HCT116 (cell line): ENCODE data around the gene MVB12A. TPM values are rescaled to one million over a fixed set of nuclear protein-coding genes. Genes with fewer than 3 reads are reported as not detected.

Experiments used
- ATAC-seq: fragments of 200-7000 bp; cut with Tn5 transposase; 2 replicates; pipeline ENCODE4 v1.9.1; 2020; ENCODE audit warnings: mild to moderate bottlenecking, moderate library complexity
- BruUV-seq: library from RNA; stranded (reverse); fragments of 400-500 nt; replicated peaks from 2 replicates; lab custom pipeline; 2021; lab: Mats Ljungman, UMichigan
- CTCF ChIA-PET: fragments of 300-600 bp; sonication (Branson Sonifier 250); formaldehyde crosslinking; loops from one replicate; lab custom pipeline; 2021; ENCODE audit warnings: antibody characterized with exemption; lab: Charles Lee
- POLR2A ChIA-PET: fragments of 300-600, 350-600 bp; sonication (Branson Sonifier 250); formaldehyde crosslinking; loops from one replicate; lab custom pipeline; 2021; ENCODE audit warnings: antibody characterized with exemption; lab: Charles Lee
- RAD21 ChIA-PET, 2 experiments: fragments of 300-600 bp; sonication (Branson Sonifier 250); formaldehyde crosslinking; loops; one replicate each; lab custom pipeline; 2023; ENCODE audit warnings: low total read pairs in 2 of 2; ENCODE audit not compliant: uncharacterized antibody in 2 of 2, unreplicated experiment in 2 of 2, low non-redundant PET in 1 of 2; lab: Charles Lee
- DNase-seq: peaks from one replicate; pipeline ENCODE4 v3.0.0-alpha.2; 2010; ENCODE audit warnings: low read depth, low spot score
- H2AFZ ChIP-seq: fragments of 200-600 bp; shearing (Covaris generic), sonication (generic); 2 replicates; pipeline ENCODE4 v1.6.1; 2017; ENCODE audit warnings: low read depth, mixed run types, mixed read lengths, antibody characterized with exemption, low read length; ENCODE audit not compliant: poor library complexity, severe bottlenecking
- H3K27ac ChIP-seq: 2 replicates; pipeline ENCODE4 v1.5.1; 2012; ENCODE audit warnings: low read depth, low read length
- H3K27me3 ChIP-seq: fragments of 200-600 bp; sonication (generic); 2 replicates; pipeline ENCODE4 v1.6.1; 2016; ENCODE audit warnings: mixed run types, low read length, mixed read lengths; ENCODE audit not compliant: insufficient read depth
- H3K36me3 ChIP-seq, 2 experiments: fragments of 200-500 bp in 1 of 2; fragments of 200-600 bp in 1 of 2; sonication (Bioruptor generic) in 1 of 2; sonication (generic) in 1 of 2; 2 replicates each; pipeline versions ENCODE4 v1.5.1 to v1.6.1; 2014 to 2016; ENCODE audit warnings: low read length in 2 of 2, inconsistent platforms in 1 of 2, mixed read lengths in 1 of 2, mixed run types in 1 of 2; ENCODE audit not compliant: insufficient read depth in 2 of 2, control insufficient read depth in 1 of 2
- H3K4me1 ChIP-seq, 2 experiments: fragments of 200-600 bp in 1 of 2; sonication (generic) in 1 of 2; 2 replicates each; pipeline versions ENCODE4 v1.5.1 to v1.6.1; 2012 to 2017; ENCODE audit warnings: low read length in 2 of 2, inconsistent platforms in 1 of 2, mild to moderate bottlenecking in 1 of 2, mixed read lengths in 1 of 2, mixed run types in 1 of 2, moderate library complexity in 1 of 2; ENCODE audit not compliant: insufficient read depth in 2 of 2, control insufficient read depth in 1 of 2
- H3K4me2 ChIP-seq: fragments of 200-600 bp; sonication (generic); 2 replicates; pipeline ENCODE4 v1.6.1; 2017; ENCODE audit warnings: mixed run types, low read length, mixed read lengths
- H3K4me3 ChIP-seq, 2 experiments: fragments of 200-600 bp in 1 of 2; sonication (generic) in 1 of 2; replicated peaks in 1 of 2; 2 replicates each; pipeline ENCODE4 v1.5.1; 2011 to 2016; ENCODE audit warnings: low read length in 2 of 2, control low read depth in 1 of 2, low read depth in 1 of 2, mild to moderate bottlenecking in 1 of 2, mixed read lengths in 1 of 2, mixed run types in 1 of 2
- H3K79me2 ChIP-seq: fragments of 200-600 bp; sonication (generic); 2 replicates; pipeline ENCODE4 v1.6.1; 2017; ENCODE audit warnings: mild to moderate bottlenecking, mixed run types, low read length, moderate library complexity, mixed read lengths; ENCODE audit not compliant: insufficient read depth
- H3K9ac ChIP-seq: fragments of 200-600 bp; sonication (generic); 2 replicates; pipeline ENCODE4 v1.6.1; 2016; ENCODE audit warnings: low read length, mixed read lengths
- H3K9me2 ChIP-seq: fragments of 200-600 bp; sonication (generic), shearing (Covaris generic); 2 replicates; pipeline ENCODE4 v1.6.1; 2017; ENCODE audit warnings: mixed run types, mild to moderate bottlenecking, moderate library complexity; ENCODE audit not compliant: insufficient read depth
- H3K9me3 ChIP-seq, 2 experiments: fragments of 200-500 bp in 1 of 2; fragments of 200-600 bp in 1 of 2; sonication (Bioruptor generic) in 1 of 2; sonication (generic) in 1 of 2; 2 replicates each; pipeline ENCODE4 v1.6.1; 2014 to 2017; ENCODE audit warnings: low read length in 2 of 2, mixed read lengths in 2 of 2, inconsistent platforms in 1 of 2, low read depth in 1 of 2, mild to moderate bottlenecking in 1 of 2, mixed run types in 1 of 2, moderate library complexity in 1 of 2; ENCODE audit not compliant: control insufficient read depth in 1 of 2, insufficient read depth in 1 of 2
- H4K20me1 ChIP-seq: fragments of 200-600 bp; sonication (generic), shearing (Covaris generic); 2 replicates; pipeline ENCODE4 v1.6.1; 2017; ENCODE audit warnings: mixed run types, mild to moderate bottlenecking, moderate library complexity; ENCODE audit not compliant: insufficient read depth
- CBX3 ChIP-seq: IDR thresholded peaks from 2 replicates; pipeline ENCODE4 v1.6.1; 2012; ENCODE audit warnings: low read depth
- CTCF ChIP-seq, 3 experiments: fragments of 200-600 bp in 1 of 3; sonication (generic) in 1 of 3; IDR thresholded peaks in 2 of 3; conservative IDR thresholded peaks in 1 of 3; 2 replicates each; pipeline ENCODE4 v1.5.1; 2012 to 2017; ENCODE audit warnings: low read depth in 2 of 3, low read length in 2 of 3, antibody characterized with exemption in 1 of 3, borderline replicate concordance in 1 of 3, control low read depth in 1 of 3, mild to moderate bottlenecking in 1 of 3, mixed read lengths in 1 of 3, mixed run types in 1 of 3, moderate library complexity in 1 of 3; ENCODE audit not compliant: insufficient read depth in 1 of 3
- EGR1 ChIP-seq: IDR thresholded peaks from 2 replicates; pipeline ENCODE4 v1.6.1; 2012; ENCODE audit warnings: low read depth
- EZH2phosphoT487 ChIP-seq: fragments of 200-600 bp; IDR thresholded peaks from 2 replicates; pipeline ENCODE4 v1.6.1; 2018; ENCODE audit warnings: antibody characterized with exemption, borderline replicate concordance
- FOSL1 ChIP-seq: IDR thresholded peaks from 2 replicates; pipeline ENCODE4 v1.6.1; 2012; ENCODE audit warnings: low read depth
- JUND ChIP-seq: IDR thresholded peaks from 2 replicates; pipeline ENCODE4 v1.6.1; 2012
- POLR2AphosphoS5 ChIP-seq: IDR thresholded peaks from 2 replicates; pipeline ENCODE4 v1.6.1; 2011; ENCODE audit warnings: mild to moderate bottlenecking, low read depth, low read length, moderate library complexity
- RAD21 ChIP-seq: IDR thresholded peaks from 2 replicates; pipeline ENCODE4 v1.6.1; 2012; ENCODE audit warnings: low read depth, mild to moderate bottlenecking
- SIN3A ChIP-seq: IDR thresholded peaks from 2 replicates; pipeline ENCODE4 v1.6.1; 2012; ENCODE audit warnings: low read depth
- SP1 ChIP-seq: IDR thresholded peaks from 2 replicates; pipeline ENCODE4 v1.6.1; 2012; ENCODE audit warnings: low read depth
- TCF7L2 ChIP-seq: IDR thresholded peaks from 2 replicates; pipeline ENCODE4 v1.7.0; 2011; ENCODE audit warnings: borderline replicate concordance, inconsistent platforms; ENCODE audit not compliant: insufficient read depth, insufficient read length; ENCODE audit errors: extremely low read depth
- YY1 ChIP-seq: IDR thresholded peaks from 2 replicates; pipeline ENCODE4 v1.6.1; 2011; ENCODE audit warnings: low read length, low read depth, moderate library complexity, mild to moderate bottlenecking; ENCODE audit not compliant: insufficient replicate concordance; ENCODE audit errors: extremely low read depth
- ZBTB33 ChIP-seq: IDR thresholded peaks from 2 replicates; pipeline ENCODE4 v1.6.1; 2011; ENCODE audit warnings: mild to moderate bottlenecking, low read length, moderate library complexity; ENCODE audit not compliant: insufficient replicate concordance; ENCODE audit errors: extremely low read depth
- ZFX ChIP-seq: fragments of 450-650 bp; IDR thresholded peaks from 2 replicates; pipeline ENCODE4 v1.6.1; 2017
- intact Hi-C: fragments of 100-400 bp; cut with micrococcal nuclease; formaldehyde crosslinking; loops from 2 replicates; pipeline ENCODE4 v1.10.0; 2022
- total RNA-seq: library from RNA; stranded (reverse); gene quantifications from one replicate; pipeline ENCODE4 v1.2.1, GENCODE V29; 2021; ENCODE audit not compliant: unreplicated experiment

MVB12A gene
- total RNA-seq, 1 experiment from 2014 or later, result 91.7 TPM

- peaks cover 14 to 19% of the 10 kb centered on the region in 2 experiments for H3K4me1 ChIP-seq
- no peaks in the 10 kb centered on the region for H3K27me3 ChIP-seq
- H3K36me3 ChIP-seq, result no peaks in the 10 kb centered on the region
- POLR2A ChIA-PET, result interaction anchor here (0.6 to 1.0 kb wide), 2 partner anchors 12 to 49 kb away, joined by 3 to 4 read pairs; no protein-coding TSS in a partner anchor
- TF ChIP-seq ZBTB33, result no peak
- TF ChIP-seq TCF7L2, result peak; percentile 81
- TF ChIP-seq POLR2AphosphoS5, result 0 out of 2 replicates have a peak, but pooled peaks have one; percentile 16
- no peaks in the 10 kb centered on the region for H3K9me2 ChIP-seq
- no peaks in the 10 kb centered on the region for H3K9me3 ChIP-seq
- H3K79me2 ChIP-seq, result no peaks in the 10 kb centered on the region
- no peaks in the 10 kb centered on the region for H4K20me1 ChIP-seq
- intact Hi-C loops, result no loop called here
- no peak overlapping the region for H2AFZ ChIP-seq
- RAD21 ChIA-PET, result no interaction called here
- H3K27ac ChIP-seq, result no peak overlapping the region
- H3K9ac ChIP-seq, result no peak overlapping the region
- TSS peak; percentile 16 for BruUV-seq
- peak; percentile 24; the same call in 1 of the 2 replicates for ATAC-seq
- no peak overlapping the region; a peak in 1 of 4 replicates for H3K4me3 ChIP-seq
- CTCF ChIA-PET, result interaction anchor here (1.1 to 1.7 kb wide), 3 partner anchors 10 to 19 kb away, joined by 3 to 6 read pairs (median 3); partner anchors contain the start of genes MVB12A and TMEM221
- H3K4me2 ChIP-seq, result peak overlapping the region; percentile 46
- DNase-seq, result no peak
These were observed 9.8 kb downstream of the MVB12A start for GRCh38 chr19:17429641-17430113.

GRCh38 chr19:17431417-17431816, 11.6 kb downstream of the MVB12A start:
- H3K9me3 ChIP-seq, result no peaks in the 10 kb centered on the region
- no peak for ATAC-seq
- TF ChIP-seq SP1 (no peak), SIN3A (no peak), CBX3 (no peak), EGR1 (no peak), TCF7L2 (no peak), FOSL1 (no peak), CTCF (IDR thresholded peaks at IDR 0.05 in 2 of 3, conservative IDR thresholded peaks at IDR 0.05 in 1 of 3; ENCODE audit: borderline replicate concordance in 1 of 3, insufficient read depth in 1 of 3, low read depth in 2 of 3, low read length in 2 of 3) (no peak), JUND (no peak), ZFX (no peak), YY1 (no peak), RAD21 (no peak), EZH2phosphoT487 (no peak)
- TF ChIP-seq, all 23 proteins: peak for 0
- ChIA-PET POLR2A (no interaction called here), CTCF (no interaction called here), RAD21 (no interaction called here)
- H3K9me2 ChIP-seq, result no peaks in the 10 kb centered on the region
- DNase-seq, result no peak
- H2AFZ ChIP-seq, result no peak overlapping the region
- H3K4me3 ChIP-seq, result no peak overlapping the region
- intact Hi-C loops, result no loop called here
- no peak overlapping the region for H3K4me2 ChIP-seq
- no TSS peak for BruUV-seq
- H3K36me3 ChIP-seq, result no peaks in the 10 kb centered on the region
- peaks cover 9 to 13% of the 10 kb centered on the region in 2 experiments for H3K4me1 ChIP-seq
- H3K79me2 ChIP-seq, result no peaks in the 10 kb centered on the region
- H3K27ac ChIP-seq, result no peak overlapping the region
- H3K27me3 ChIP-seq, result no peaks in the 10 kb centered on the region
- H3K9ac ChIP-seq, result no peak overlapping the region
- no peaks in the 10 kb centered on the region for H4K20me1 ChIP-seq
